Ascending aorta (tissue), 2 donors: ENCODE measurements around the gene HOXA2. TPM values are rescaled to one million over a fixed set of nuclear protein-coding genes. Genes with fewer than 3 reads are reported as not detected.
A peak's percentile ranks its signal among the peaks of the same experiment; 100 is the strongest.

ENCODE experiments used
- DNase-seq, 2 donors: peaks; one replicate each; pipeline ENCODE4 v3.0.0-alpha.2; 2019; ENCODE audit warnings: low spot score in 2 of 2
- H3K27ac ChIP-seq, 2 donors: fragments of 200-600 bp; sonication (generic); one replicate each; pipeline ENCODE4 v1.5.1; 2016 to 2017; ENCODE audit warnings: mild to moderate bottlenecking in 1 of 2
- H3K27me3 ChIP-seq: fragments of 200-600 bp; sonication (generic); one replicate; pipeline ENCODE4 v1.5.1; 2017
- H3K36me3 ChIP-seq, 2 donors: fragments of 200-600 bp; sonication (generic); one replicate each; pipeline ENCODE4 v1.5.1; 2016
- H3K4me1 ChIP-seq, 2 donors: fragments of 200-600 bp; sonication (generic); one replicate each; pipeline ENCODE4 v1.5.1; 2016 to 2017; ENCODE audit warnings: mild to moderate bottlenecking in 1 of 2
- H3K4me3 ChIP-seq, 2 donors: fragments of 200-600 bp; sonication (generic); one replicate each; pipeline ENCODE4 v1.5.1; 2016 to 2017; ENCODE audit warnings: mild to moderate bottlenecking in 1 of 2
- H3K9me3 ChIP-seq, 2 donors: fragments of 200-600 bp; sonication (generic); one replicate each; pipeline ENCODE4 v1.5.1; 2016
- CTCF ChIP-seq, 3 experiments: fragments of 200-600 bp in 2 of 3; fragments of 450-650 bp in 1 of 3; sonication (generic) in 2 of 3; IDR thresholded peaks; one replicate each; pipeline ENCODE4 v1.5.1; 2016 to 2019; ENCODE audit warnings: antibody characterized with exemption in 3 of 3, mild to moderate bottlenecking in 1 of 3, moderate library complexity in 1 of 3
- intact Hi-C: fragments of 100-400 bp; cut with DNase I; formaldehyde crosslinking; loops from one replicate; pipeline ENCODE4 v1.15.1; 2023
- total RNA-seq: library from RNA; depleted of rRNA; stranded (reverse); fragments of >200 nt; gene quantifications from one replicate; pipeline ENCODE4 v1.1.0, GENCODE V29; 2016

Gene HOXA2
- total RNA-seq, 1 donor from 2014 or later = 36.5 TPM

DNA sequence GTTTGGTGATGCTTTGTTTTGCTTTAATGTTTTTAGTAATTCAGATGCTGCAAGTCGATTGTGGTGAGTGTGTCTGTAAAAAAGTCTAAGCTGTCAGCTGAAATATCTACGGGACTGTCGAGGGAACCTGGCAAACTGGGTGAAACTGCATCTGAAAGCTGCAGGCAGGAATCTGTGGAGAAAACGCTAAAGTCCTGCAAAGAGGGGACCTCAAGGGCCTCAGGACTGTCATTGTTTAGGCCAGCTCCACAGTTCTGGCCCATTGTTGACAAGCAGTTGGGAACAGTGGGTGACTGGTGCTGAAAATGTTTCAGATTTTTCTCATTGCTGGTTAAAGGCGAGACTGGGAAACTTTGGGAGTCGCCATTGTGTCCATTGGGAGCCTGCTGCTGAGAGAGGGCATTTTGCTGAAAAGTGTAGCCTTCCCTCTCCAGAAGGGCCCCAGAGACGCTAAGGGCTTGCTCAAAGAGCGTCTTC is 1.8 kb downstream of the HOXA2 start:
- Histone ChIP-seq H3K27ac (peak overlapping the region; percentile 89 to 97), H3K4me3 (peak overlapping the region; percentile 68 to 79), H3K9me3 (no peaks in the 10 kb centered on the region), H3K36me3 (no peaks in the 10 kb centered on the region), H3K27me3 (no peaks in the 10 kb centered on the region), H3K4me1 (peaks cover 0 to 23% of the 10 kb centered on the region in 2 donors)
- no peak for DNase-seq
- intact Hi-C loops = loop anchor here (5.0 kb wide), 1 partner anchor 1348 kb away; no protein-coding TSS in a partner anchor
- no peak for TF ChIP-seq CTCF (IDR thresholded peaks at IDR 0.05)

DNA sequence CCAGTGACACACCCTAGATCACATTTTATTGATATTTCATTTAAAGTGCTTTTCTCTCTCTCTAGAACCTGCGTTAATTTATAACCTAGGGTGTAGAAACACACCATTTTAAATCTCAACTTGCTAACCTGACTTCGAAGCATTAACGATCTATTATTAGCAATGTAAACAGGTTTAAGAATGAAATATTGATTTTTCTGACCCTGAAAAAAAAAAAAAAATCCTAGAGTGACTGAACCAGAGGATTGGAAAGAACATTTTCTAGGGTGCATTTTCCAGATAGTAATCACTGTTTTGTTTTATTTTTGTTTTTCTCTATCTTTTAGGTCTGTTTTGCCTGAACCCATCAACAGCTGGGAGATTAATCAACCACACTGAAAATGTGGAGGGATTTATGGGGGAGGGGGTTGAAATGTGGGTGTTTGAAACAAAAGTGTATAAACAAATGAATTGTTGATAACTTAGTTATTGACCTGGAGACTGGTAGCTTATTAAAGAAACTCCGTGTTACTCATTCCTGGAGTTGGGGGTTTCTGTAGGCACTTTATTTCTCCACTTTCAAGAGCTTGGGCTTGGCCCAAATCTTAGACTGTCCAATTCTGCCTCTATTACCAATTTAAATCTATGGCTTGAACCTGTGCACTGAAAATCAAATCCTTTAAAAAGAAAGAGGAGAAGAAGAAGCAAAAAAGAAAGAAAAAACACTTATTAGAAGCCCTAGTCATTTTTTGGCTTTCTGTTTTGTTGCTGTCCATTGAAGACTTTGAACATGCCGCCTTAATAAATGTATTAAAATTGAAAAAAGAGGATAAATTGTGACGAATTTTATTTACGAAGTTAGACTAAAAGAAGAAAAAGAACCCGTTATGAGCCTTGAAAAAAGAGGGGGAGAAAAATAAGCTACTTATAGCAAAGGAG is 2.8 kb downstream of the HOXA2 start:
- H3K27ac ChIP-seq = peak overlapping the region; percentile 89 to 97
- intact Hi-C loops = loop anchor here (5.0 kb wide), 2 partner anchors 67 to 1347 kb away; no protein-coding TSS in a partner anchor
- DNase-seq = no peak
- no peaks in the 10 kb centered on the region for H3K9me3 ChIP-seq
- TF ChIP-seq CTCF (IDR thresholded peaks at IDR 0.05) = no peak
- peak overlapping the region; percentile 79 to 82 for H3K4me3 ChIP-seq
- peaks cover 0 to 18% of the 10 kb centered on the region in 2 donors for H3K4me1 ChIP-seq
- H3K36me3 ChIP-seq = no peaks in the 10 kb centered on the region
- H3K27me3 ChIP-seq = no peaks in the 10 kb centered on the region

- Histone ChIP-seq H3K9me3 (no peaks in the 10 kb centered on the region), H3K36me3 (no peaks in the 10 kb centered on the region), H3K27ac (peak overlapping the region; percentile 89 to 97), H3K27me3 (no peaks in the 10 kb centered on the region), H3K4me1 (peaks cover 0 to 18% of the 10 kb centered on the region in 2 donors), H3K4me3 (peak overlapping the region; percentile 79 to 82)
- intact Hi-C loops = loop anchor here (5.0 kb wide), 1 partner anchor 67 kb away; no protein-coding TSS in a partner anchor
- TF ChIP-seq CTCF (IDR thresholded peaks at IDR 0.05) = no peak
- no peak for DNase-seq
Measured at GRCh38 chr7:27098578-27099451, 3.7 kb downstream of the HOXA2 start.

DNA sequence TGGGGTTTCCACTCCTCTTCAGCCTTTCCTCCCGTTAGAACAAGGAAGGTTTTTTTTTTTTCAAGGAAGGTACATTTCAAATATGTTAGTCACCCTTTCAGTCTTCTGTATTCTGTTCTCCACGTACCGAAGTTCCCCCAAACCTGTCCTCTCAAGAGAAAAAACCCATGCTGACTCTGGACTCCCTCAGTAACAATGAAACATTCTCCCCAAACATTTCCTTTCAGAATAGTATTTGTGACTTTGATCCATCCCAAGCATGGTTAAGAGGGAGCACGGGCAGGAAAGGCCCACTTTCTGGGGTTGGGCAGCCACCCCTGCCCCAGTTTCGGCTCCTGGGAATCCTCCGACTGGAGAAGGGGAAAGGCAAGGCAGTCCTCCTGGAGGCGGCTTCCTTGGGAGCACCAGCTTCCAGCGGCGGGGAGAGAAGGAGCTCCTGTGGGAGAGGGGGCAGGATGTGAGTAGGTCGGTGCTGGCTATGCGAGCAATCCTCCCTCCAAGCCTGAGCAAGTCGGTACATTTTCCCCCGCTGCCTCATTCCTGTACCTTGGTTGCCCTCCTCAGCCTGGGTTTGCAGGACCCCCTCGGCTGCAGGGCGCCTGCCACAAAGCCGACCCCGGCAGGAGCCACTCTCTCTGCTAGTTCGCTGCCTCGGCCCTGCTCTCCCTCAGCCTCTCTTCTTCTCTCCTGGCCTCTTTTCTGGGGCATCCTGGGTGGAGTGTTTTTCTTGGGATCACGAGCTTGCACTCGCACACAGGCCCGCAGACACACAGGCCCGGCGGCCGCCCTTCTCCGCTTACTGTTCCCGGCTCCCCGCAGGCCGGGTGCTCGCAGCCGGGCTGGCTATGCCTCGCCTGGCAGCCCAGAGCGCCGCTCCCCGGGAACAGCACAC is 4.6 kb downstream of the HOXA2 start:
- intact Hi-C loops = loop anchor here (2.0 to 5.0 kb wide), 6 partner anchors 17 to 897 kb away; partner anchors contain the start of genes CBX3, HNRNPA2B1, HOXA4 and HOXA5
- H3K27ac ChIP-seq = peak overlapping the region; percentile 89 to 97
- H3K27me3 ChIP-seq = no peaks in the 10 kb centered on the region
- TF ChIP-seq CTCF (IDR thresholded peaks at IDR 0.05) = no peak
- H3K4me3 ChIP-seq = peak overlapping the region; percentile 79 to 82
- H3K36me3 ChIP-seq = no peaks in the 10 kb centered on the region
- DNase-seq = no peak
- H3K9me3 ChIP-seq = no peaks in the 10 kb centered on the region
- peaks cover 0 to 18% of the 10 kb centered on the region in 2 donors for H3K4me1 ChIP-seq
